SU-DHL-6 (cell line): Measurements from ENCODE around the gene AMFR.
"Not testable (repeated sequence)": the region's sequence is repeated elsewhere in the genome, so short reads cannot be mapped to it uniquely, and the experiment has no call there.

Experiments used
- H2AFZ ChIP-seq: fragments of 200-600 bp; sonication (generic); 2 replicates; pipeline ENCODE4 v1.6.1; 2014; ENCODE audit warnings: low read depth, mild to moderate bottlenecking, moderate library complexity, mixed read lengths, antibody characterized with exemption, low read length; ENCODE audit not compliant: severe bottlenecking
- H3F3A ChIP-seq: fragments of 200-600 bp; shearing (Covaris generic); 2 replicates; pipeline ENCODE4 v1.6.0; 2016; ENCODE audit warnings: antibody characterized with exemption, mild to moderate bottlenecking; ENCODE audit not compliant: insufficient read depth
- H3K27ac ChIP-seq: fragments of 200-600 bp; sonication (generic); 2 replicates; pipeline ENCODE4 v1.5.1; 2016; ENCODE audit warnings: low read depth, mild to moderate bottlenecking, low read length, moderate library complexity, mixed read lengths
- H3K27me3 ChIP-seq: fragments of 200-600 bp; sonication (generic), shearing (Covaris generic); 2 replicates; pipeline ENCODE4 v1.6.0; 2014; ENCODE audit warnings: mild to moderate bottlenecking, low read length
- H3K36me3 ChIP-seq: fragments of 200-600 bp; sonication (generic); 2 replicates; pipeline ENCODE4 v1.6.1; 2014; ENCODE audit warnings: mild to moderate bottlenecking, low read length, mixed read lengths
- H3K4me2 ChIP-seq: fragments of 300-600, 200-600 bp; shearing (Covaris generic), sonication (generic); 2 replicates; pipeline ENCODE4 v1.6.0; 2014; ENCODE audit warnings: low read length, low read depth, mild to moderate bottlenecking; ENCODE audit not compliant: poor library complexity, severe bottlenecking
- H3K4me3 ChIP-seq: fragments of 200-600 bp; sonication (generic); 2 replicates; pipeline ENCODE4 v1.5.1; 2014; ENCODE audit warnings: antibody characterized with exemption, low read length, mild to moderate bottlenecking, mixed read lengths; ENCODE audit not compliant: insufficient read depth, poor library complexity, severe bottlenecking
- H3K79me2 ChIP-seq: fragments of 200-600 bp; sonication (generic); 2 replicates; pipeline ENCODE4 v1.6.1; 2014; ENCODE audit warnings: mild to moderate bottlenecking, low read length, moderate library complexity; ENCODE audit not compliant: insufficient read depth
- H3K9ac ChIP-seq: fragments of 200-600 bp; sonication (generic); 2 replicates; pipeline ENCODE4 v1.7.0; 2014; ENCODE audit warnings: mild to moderate bottlenecking, low read length
- H3K9me2 ChIP-seq: fragments of 200-600 bp; sonication (generic); replicated peaks from 2 replicates; pipeline ENCODE4 v1.6.1; 2014; ENCODE audit warnings: low read length; ENCODE audit not compliant: insufficient read depth
- H3K9me3 ChIP-seq: fragments of 200-600 bp; sonication (generic); 2 replicates; pipeline ENCODE4 v1.6.1; 2014; ENCODE audit warnings: low read length, mixed read lengths; ENCODE audit not compliant: insufficient read depth
- H4K20me1 ChIP-seq: fragments of 200-600 bp; sonication (generic); 2 replicates; pipeline ENCODE4 v1.6.1; 2014; ENCODE audit warnings: low read depth, mild to moderate bottlenecking, antibody characterized with exemption, low read length, moderate library complexity, mixed read lengths
- CTCF ChIP-seq: fragments of 200-600 bp; sonication (generic); IDR thresholded peaks from one replicate; pipeline ENCODE4 v1.5.1; 2017; ENCODE audit warnings: antibody characterized with exemption, mild to moderate bottlenecking, low read length, moderate library complexity; ENCODE audit not compliant: insufficient read depth, poor library complexity, severe bottlenecking
- EZH2phosphoT487 ChIP-seq: fragments of 200-600 bp; sonication (generic), shearing (Covaris generic); conservative IDR thresholded peaks from 2 replicates; pipeline ENCODE4 v1.6.1; 2018; ENCODE audit warnings: mild to moderate bottlenecking, antibody characterized with exemption, low read length, moderate library complexity, mixed read lengths

AMFR gene

GRCh38 chr16:56384074-56384721, 41.1 kb downstream of the AMFR start:
- H3K27me3 ChIP-seq, result no peaks in the 10 kb centered on the region
- peaks cover 6% of the 10 kb centered on the region; the same call in 1 of the 2 replicates for H3K9me3 ChIP-seq
- peaks cover 30% of the 10 kb centered on the region for H3K36me3 ChIP-seq
- no peak overlapping the region for H2AFZ ChIP-seq
- no peaks in the 10 kb centered on the region for H3K79me2 ChIP-seq
- no peak for TF ChIP-seq EZH2phosphoT487
- TF ChIP-seq CTCF, result no peak
- no peak overlapping the region for H3K9ac ChIP-seq
- no peaks in the 10 kb centered on the region for H3F3A ChIP-seq
- no peak overlapping the region for H3K4me2 ChIP-seq
- no peaks in the 10 kb centered on the region for H3K9me2 ChIP-seq
- no peaks in the 10 kb centered on the region; the same call in 1 of the 2 replicates for H4K20me1 ChIP-seq
- no peak overlapping the region for H3K27ac ChIP-seq
- no peak overlapping the region for H3K4me3 ChIP-seq

- no peaks in the 10 kb centered on the region for H3K27me3 ChIP-seq
- H3K36me3 ChIP-seq, result peaks cover 30% of the 10 kb centered on the region
- H2AFZ ChIP-seq, result no peak overlapping the region
- peaks cover 6% of the 10 kb centered on the region; the same call in 1 of the 2 replicates for H3K9me3 ChIP-seq
- peaks cover 3% of the 10 kb centered on the region; the same call in 1 of the 2 replicates for H3F3A ChIP-seq
- TF ChIP-seq CTCF, result no peak
- TF ChIP-seq EZH2phosphoT487, result no peak
- no peak overlapping the region for H3K4me2 ChIP-seq
- H3K9me2 ChIP-seq, result no peaks in the 10 kb centered on the region
- no peaks in the 10 kb centered on the region; the same call in 1 of the 2 replicates for H4K20me1 ChIP-seq
- 0 out of 2 replicates have a peak, but pooled peaks cover 2% of the 10 kb centered on the region for H3K79me2 ChIP-seq
- no peak overlapping the region for H3K27ac ChIP-seq
- no peak overlapping the region for H3K4me3 ChIP-seq
- no peak overlapping the region for H3K9ac ChIP-seq
Measured at GRCh38 chr16:56382901-56383355, 42.4 kb downstream of the AMFR start.

GRCh38 chr16:56382459-56382858, 42.9 kb downstream of the AMFR start:
- Histone ChIP-seq H4K20me1 (0 out of 2 replicates have a peak, but pooled peaks cover under 1% of the 10 kb centered on the region), H3K27me3 (no peaks in the 10 kb centered on the region), H2AFZ (no peak overlapping the region), H3K4me3 (no peak overlapping the region), H3K4me2 (no peak overlapping the region), H3K9me3 (peaks cover 6% of the 10 kb centered on the region; the same call in 1 of the 2 replicates), H3K9ac (no peak overlapping the region), H3F3A (peaks cover 3% of the 10 kb centered on the region; the same call in 1 of the 2 replicates), H3K36me3 (peaks cover 30% of the 10 kb centered on the region), H3K27ac (no peak overlapping the region), H3K79me2 (0 out of 2 replicates have a peak, but pooled peaks cover 6% of the 10 kb centered on the region), H3K9me2 (no peaks in the 10 kb centered on the region)
- TF ChIP-seq EZH2phosphoT487 (no peak), CTCF (no peak)

GRCh38 chr16:56380778-56381485, 44.4 kb downstream of the AMFR start:
- not testable (repeated sequence) for H3K9me3 ChIP-seq, H3K4me3 ChIP-seq, H3K9me2 ChIP-seq, H3K27ac ChIP-seq, H3K27me3 ChIP-seq, H2AFZ ChIP-seq, H3F3A ChIP-seq, H3K4me2 ChIP-seq, H3K79me2 ChIP-seq, H3K9ac ChIP-seq, H4K20me1 ChIP-seq
- peaks cover 30% of the 10 kb centered on the region for H3K36me3 ChIP-seq

GRCh38 chr16:56379044-56379443, 46.3 kb downstream of the AMFR start:
- not testable (repeated sequence) for H3K9me2 ChIP-seq, H3K4me3 ChIP-seq, H4K20me1 ChIP-seq, H3K9ac ChIP-seq, H3K4me2 ChIP-seq, H3K9me3 ChIP-seq, H2AFZ ChIP-seq, H3F3A ChIP-seq, H3K27ac ChIP-seq, H3K27me3 ChIP-seq
- peaks cover 25% of the 10 kb centered on the region for H3K36me3 ChIP-seq
- H3K79me2 ChIP-seq, result peaks cover 17% of the 10 kb centered on the region
